ENCODE measurements around the gene PRKAR1B. TPM values are rescaled to one million over a fixed set of nuclear protein-coding genes. Genes with fewer than 3 reads are reported as not detected.

The PRKAR1B gene
- total RNA-seq, 2 donors from 2014 or later: 33.5 to 43.2 TPM

- no peaks in the 10 kb centered on the region for H3K9me3 Mint-ChIP-seq
- Histone ChIP-seq H3K36me3 (ENCODE audit: control insufficient read depth, insufficient read depth, low read length) (peaks cover 3% of the 10 kb centered on the region), H3K27ac (ENCODE audit: low read depth, low read length) (no peak overlapping the region), H3K4me3 (ENCODE audit: low read length) (no peak overlapping the region), H3K27me3 (ENCODE audit: control insufficient read depth, insufficient read depth, low read length, poor library complexity, severe bottlenecking) (no peaks in the 10 kb centered on the region), H3K4me1 (ENCODE audit: control insufficient read depth, insufficient read depth, low read length) (no peaks in the 10 kb centered on the region), H3K9me3 (ENCODE audit: control insufficient read depth, low read length) (no peaks in the 10 kb centered on the region), H3K9ac (ENCODE audit: extremely low read depth, low read length, poor library complexity, severe bottlenecking) (no peak overlapping the region)
- peaks cover 3% of the 10 kb centered on the region for H3K4me1 Mint-ChIP-seq
- WGBS, 2 experiments (ENCODE audit: insufficient coverage in 1 of 2, insufficient read length in 1 of 2): 93 to 96% methylated on average over 7 of the region's 7 CpGs
- TF ChIP-seq CTCF (conservative IDR thresholded peaks at IDR 0.05): no peak
- no peaks in the 10 kb centered on the region for H3K27me3 Mint-ChIP-seq (ENCODE audit: insufficient read depth)
- H3K36me3 Mint-ChIP-seq (ENCODE audit: low read depth): peaks cover 9% of the 10 kb centered on the region
- no peak overlapping the region for H3K4me3 Mint-ChIP-seq
- no peak for DNase-seq
- no peak overlapping the region for H3K27ac Mint-ChIP-seq
Observed at GRCh38 chr7:609365-609764, 117.7 kb downstream of the PRKAR1B start.

- no peak overlapping the region for H3K27ac ChIP-seq (ENCODE audit: low read depth, low read length)
- H3K27me3 Mint-ChIP-seq (ENCODE audit: insufficient read depth): no peaks in the 10 kb centered on the region
- H3K27ac Mint-ChIP-seq: no peak overlapping the region
- 86 to 100% methylated on average over 5 to 8 of the region's 8 CpGs for WGBS, 2 experiments (ENCODE audit: insufficient coverage in 1 of 2, insufficient read length in 1 of 2)
- H3K36me3 ChIP-seq (ENCODE audit: control insufficient read depth, insufficient read depth, low read length): peaks cover 3% of the 10 kb centered on the region
- no peak overlapping the region for H3K4me3 ChIP-seq (ENCODE audit: low read length)
- DNase-seq: no peak
- peaks cover 9% of the 10 kb centered on the region for H3K36me3 Mint-ChIP-seq (ENCODE audit: low read depth)
- H3K27me3 ChIP-seq (ENCODE audit: control insufficient read depth, insufficient read depth, low read length, poor library complexity, severe bottlenecking): no peaks in the 10 kb centered on the region
- H3K9me3 ChIP-seq (ENCODE audit: control insufficient read depth, low read length): no peaks in the 10 kb centered on the region
- no peak overlapping the region for H3K4me3 Mint-ChIP-seq
- peaks cover 3% of the 10 kb centered on the region for H3K4me1 Mint-ChIP-seq
- no peaks in the 10 kb centered on the region for H3K4me1 ChIP-seq (ENCODE audit: control insufficient read depth, insufficient read depth, low read length)
- TF ChIP-seq CTCF (conservative IDR thresholded peaks at IDR 0.05): no peak
- no peaks in the 10 kb centered on the region for H3K9me3 Mint-ChIP-seq
- H3K9ac ChIP-seq (ENCODE audit: extremely low read depth, low read length, poor library complexity, severe bottlenecking): no peak overlapping the region
Observed at GRCh38 chr7:608954-609353, 118.1 kb downstream of the PRKAR1B start.

GRCh38 chr7:608361-608760 is 118.7 kb downstream of the PRKAR1B start:
- Mint-ChIP-seq H3K9me3 (no peaks in the 10 kb centered on the region), H3K27ac (no peak overlapping the region), H3K27me3 (ENCODE audit: insufficient read depth) (no peaks in the 10 kb centered on the region), H3K4me3 (no peak overlapping the region), H3K4me1 (peaks cover 3% of the 10 kb centered on the region), H3K36me3 (ENCODE audit: low read depth) (peaks cover 9% of the 10 kb centered on the region)
- H3K4me1 ChIP-seq (ENCODE audit: control insufficient read depth, insufficient read depth, low read length): no peaks in the 10 kb centered on the region
- H3K27me3 ChIP-seq (ENCODE audit: control insufficient read depth, insufficient read depth, low read length, poor library complexity, severe bottlenecking): no peaks in the 10 kb centered on the region
- peaks cover 3% of the 10 kb centered on the region for H3K36me3 ChIP-seq (ENCODE audit: control insufficient read depth, insufficient read depth, low read length)
- H3K9me3 ChIP-seq (ENCODE audit: control insufficient read depth, low read length): no peaks in the 10 kb centered on the region
- WGBS, 2 experiments (ENCODE audit: insufficient coverage in 1 of 2, insufficient read length in 1 of 2): 86% methylated on average over 1 of the region's 2 CpGs; no CpG with 5 or more reads in 1 of the 2 experiments
- no peak overlapping the region for H3K4me3 ChIP-seq (ENCODE audit: low read length)
- H3K9ac ChIP-seq (ENCODE audit: extremely low read depth, low read length, poor library complexity, severe bottlenecking): no peak overlapping the region
- TF ChIP-seq CTCF (conservative IDR thresholded peaks at IDR 0.05): no peak
- no peak for DNase-seq
- no peak overlapping the region for H3K27ac ChIP-seq (ENCODE audit: low read depth, low read length)

Data from endodermal cell (in vitro differentiated cells).